Right lobe of liver (tissue), 6 donors: ENCODE data around the gene CYSLTR2. TPM values are rescaled to one million over a fixed set of nuclear protein-coding genes. Genes with fewer than 3 reads are reported as not detected.

Source experiments
- ATAC-seq, 4 donors: fragments of 200-7000 bp; cut with Tn5 transposase; one replicate each; pipeline ENCODE4 v1.9.1; 2020; ENCODE audit warnings: mild to moderate bottlenecking in 4 of 4, moderate library complexity in 4 of 4
- DNase-seq, 3 donors: peaks; one replicate each; pipeline ENCODE4 v3.0.0-alpha.2; 2020
- H3K27ac ChIP-seq, 3 donors: fragments of 200-600 bp; one replicate each; pipeline ENCODE4 v1.8.0; 2022
- H3K27me3 ChIP-seq, 2 donors: fragments of 200-600 bp; one replicate each; pipeline ENCODE4 v1.8.0; 2022
- H3K36me3 ChIP-seq, 4 donors: fragments of 200-600 bp; sonication (generic) in 1 of 4; one replicate each; pipeline versions ENCODE4 v1.5.1 to v1.8.0; 2017 to 2022; ENCODE audit warnings: control low read depth in 1 of 4
- H3K4me1 ChIP-seq, 4 donors: fragments of 200-600 bp; sonication (generic) in 1 of 4; one replicate each; pipeline versions ENCODE4 v1.5.1 to v1.8.0; 2017 to 2022; ENCODE audit warnings: control low read depth in 1 of 4
- H3K4me3 ChIP-seq, 3 donors: fragments of 200-600 bp; one replicate each; pipeline ENCODE4 v1.8.0; 2022
- H3K9me3 ChIP-seq, 4 donors: fragments of 200-600 bp; sonication (generic) in 1 of 4; one replicate each; pipeline versions ENCODE4 v1.5.1 to v1.8.0; 2017 to 2022; ENCODE audit warnings: control low read depth in 1 of 4
- POLR2A ChIP-seq: fragments of 450-650 bp; IDR thresholded peaks from one replicate; pipeline ENCODE4 v1.6.1; 2017; ENCODE audit warnings: antibody characterized with exemption, mild to moderate bottlenecking
- WGBS: methylation state at CpG from one replicate; pipeline ENCODE4 v1.1.6; 2018; ENCODE audit warnings: low coverage, low lambda C conversion rate; ENCODE audit not compliant: insufficient coverage; ENCODE audit errors: missing lambda C conversion rate; 5-methylcytosine and 5-hydroxymethylcytosine counted together
- intact Hi-C, 2 donors: fragments of 100-400 bp; cut with DNase I; formaldehyde crosslinking; loops; one replicate each; pipeline versions ENCODE4 v1.11.2 to v1.14.1; 2022
- total RNA-seq, 6 experiments: library from RNA; depleted of rRNA in 2 of 6; stranded (reverse); fragments of >200 nt in 2 of 6; fragmentation: NEBNext Ultra II Directional in 3 of 6; extraction: Animal tissue kit (Norgen Biotek cat#: 25700) in 3 of 6; gene quantifications; one replicate each; pipeline versions ENCODE4 v1.1.0 to v1.2.4, GENCODE V29; 2016 to 2023
- TF ChIP-seq, protein P1 (sequence below), 4 donors: fragments of 200-600 bp in 3 of 4; fragments of 450-650 bp in 1 of 4; IDR thresholded peaks; one replicate each; pipeline versions ENCODE4 v1.5.1 to v1.8.0; 2016 to 2022; ENCODE audit warnings: antibody characterized with exemption in 4 of 4, mild to moderate bottlenecking in 2 of 4
- donor health status: DM: no; HTN: yes; CAD: no.
- donor health status: DM: no; HTN: no; CAD: no.
- donor health status: DM: no; HTN: no; CAD: no.
- donor health status: DM: no; HTN: yes; CAD: no.
- donor health status: DM: no; HTN: yes; CAD: no.

The CYSLTR2 gene
- total RNA-seq, 6 experiments from 2014 or later, result 0.06 to 0.93 (median 0.14) TPM

- Histone ChIP-seq H3K4me3 (no peak overlapping the region), H3K27ac (no peak overlapping the region), H3K27me3 (no peaks in the 10 kb centered on the region), H3K4me1 (peaks cover 0 to 6% (median 1%) of the 10 kb centered on the region in 4 donors), H3K36me3 (no peaks in the 10 kb centered on the region), H3K9me3 (no peaks in the 10 kb centered on the region)
- TF ChIP-seq POLR2A, result no peak
- TF ChIP-seq, protein P1, sequence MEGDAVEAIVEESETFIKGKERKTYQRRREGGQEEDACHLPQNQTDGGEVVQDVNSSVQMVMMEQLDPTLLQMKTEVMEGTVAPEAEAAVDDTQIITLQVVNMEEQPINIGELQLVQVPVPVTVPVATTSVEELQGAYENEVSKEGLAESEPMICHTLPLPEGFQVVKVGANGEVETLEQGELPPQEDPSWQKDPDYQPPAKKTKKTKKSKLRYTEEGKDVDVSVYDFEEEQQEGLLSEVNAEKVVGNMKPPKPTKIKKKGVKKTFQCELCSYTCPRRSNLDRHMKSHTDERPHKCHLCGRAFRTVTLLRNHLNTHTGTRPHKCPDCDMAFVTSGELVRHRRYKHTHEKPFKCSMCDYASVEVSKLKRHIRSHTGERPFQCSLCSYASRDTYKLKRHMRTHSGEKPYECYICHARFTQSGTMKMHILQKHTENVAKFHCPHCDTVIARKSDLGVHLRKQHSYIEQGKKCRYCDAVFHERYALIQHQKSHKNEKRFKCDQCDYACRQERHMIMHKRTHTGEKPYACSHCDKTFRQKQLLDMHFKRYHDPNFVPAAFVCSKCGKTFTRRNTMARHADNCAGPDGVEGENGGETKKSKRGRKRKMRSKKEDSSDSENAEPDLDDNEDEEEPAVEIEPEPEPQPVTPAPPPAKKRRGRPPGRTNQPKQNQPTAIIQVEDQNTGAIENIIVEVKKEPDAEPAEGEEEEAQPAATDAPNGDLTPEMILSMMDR (IDR thresholded peaks at IDR 0.05), result no peak
- DNase-seq (no peak), ATAC-seq (no peak)
- 67% methylated on average over 1 of the region's 1 CpG for WGBS
- intact Hi-C loops, result no loop called here
Measured at GRCh38 chr13:48631441-48631840, 22.3 kb upstream of the CYSLTR2 start.

DNA sequence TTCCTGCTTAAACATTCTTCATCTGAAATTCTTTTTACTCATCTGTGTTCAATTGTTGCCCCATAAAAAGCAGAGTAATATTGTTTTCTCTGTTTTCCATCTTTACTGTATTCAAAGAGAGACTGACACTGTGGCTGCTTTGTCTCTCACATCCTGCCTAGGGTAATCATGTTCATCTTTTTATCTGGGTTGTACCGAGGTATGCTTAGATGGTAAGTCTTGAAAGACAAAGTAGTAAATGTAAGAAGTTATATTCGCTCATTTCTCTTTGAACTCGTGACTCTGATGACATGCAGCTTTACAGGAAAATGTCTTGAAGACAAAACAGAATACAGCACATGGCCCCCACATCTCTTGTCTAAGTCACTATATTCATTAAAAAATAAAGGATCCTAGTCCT, 20.0 kb upstream of the CYSLTR2 start:
- no peaks in the 10 kb centered on the region for H3K36me3 ChIP-seq
- H3K27me3 ChIP-seq, result no peaks in the 10 kb centered on the region
- TF ChIP-seq, protein P1 (IDR thresholded peaks at IDR 0.05), result no peak
- no peak for TF ChIP-seq POLR2A
- ATAC-seq, result no peak
- H3K27ac ChIP-seq, result no peak overlapping the region
- intact Hi-C loops, result no loop called here
- no peak overlapping the region for H3K4me3 ChIP-seq
- DNase-seq, result no peak
- H3K4me1 ChIP-seq, result no peaks in the 10 kb centered on the region
- 88% methylated on average over 3 of the region's 3 CpGs for WGBS
- no peaks in the 10 kb centered on the region for H3K9me3 ChIP-seq

DNA sequence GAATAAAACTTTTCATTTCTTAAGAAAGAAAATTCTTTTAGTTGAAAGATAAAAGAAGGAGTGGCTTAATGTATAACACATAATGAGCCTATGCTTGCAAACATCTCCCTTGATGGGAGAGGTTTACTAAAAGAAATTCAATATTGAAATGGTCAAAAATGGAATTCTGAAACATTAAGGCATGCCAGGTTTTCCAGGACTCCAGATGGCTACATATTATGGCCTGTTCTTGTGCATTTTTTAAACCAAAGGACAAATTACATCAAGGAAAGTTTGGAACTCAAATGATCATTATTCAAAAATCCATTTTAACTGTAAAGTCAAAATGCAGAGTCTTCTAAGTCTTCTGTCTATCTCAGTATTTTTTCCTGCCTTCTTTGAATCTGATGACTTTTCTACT, 19.1 kb upstream of the CYSLTR2 start:
- DNase-seq (no peak), ATAC-seq (no peak)
- no peak overlapping the region for H3K4me3 ChIP-seq
- no peak overlapping the region for H3K27ac ChIP-seq
- H3K36me3 ChIP-seq, result no peaks in the 10 kb centered on the region
- TF ChIP-seq, protein P1 (IDR thresholded peaks at IDR 0.05), result no peak
- intact Hi-C loops, result no loop called here
- H3K4me1 ChIP-seq, result no peaks in the 10 kb centered on the region
- no peaks in the 10 kb centered on the region for H3K9me3 ChIP-seq
- no peaks in the 10 kb centered on the region for H3K27me3 ChIP-seq

GRCh38 chr13:48635478-48635877, 18.3 kb upstream of the CYSLTR2 start:
- H3K4me1 ChIP-seq, result no peaks in the 10 kb centered on the region
- no peaks in the 10 kb centered on the region for H3K27me3 ChIP-seq
- no peak overlapping the region for H3K4me3 ChIP-seq
- DNase-seq, result no peak
- TF ChIP-seq POLR2A, result no peak
- TF ChIP-seq, protein P1 (IDR thresholded peaks at IDR 0.05), result no peak
- no peaks in the 10 kb centered on the region for H3K9me3 ChIP-seq
- intact Hi-C loops, result no loop called here
- H3K27ac ChIP-seq, result no peak overlapping the region
- H3K36me3 ChIP-seq, result no peaks in the 10 kb centered on the region
- ATAC-seq, result no peak

DNA sequence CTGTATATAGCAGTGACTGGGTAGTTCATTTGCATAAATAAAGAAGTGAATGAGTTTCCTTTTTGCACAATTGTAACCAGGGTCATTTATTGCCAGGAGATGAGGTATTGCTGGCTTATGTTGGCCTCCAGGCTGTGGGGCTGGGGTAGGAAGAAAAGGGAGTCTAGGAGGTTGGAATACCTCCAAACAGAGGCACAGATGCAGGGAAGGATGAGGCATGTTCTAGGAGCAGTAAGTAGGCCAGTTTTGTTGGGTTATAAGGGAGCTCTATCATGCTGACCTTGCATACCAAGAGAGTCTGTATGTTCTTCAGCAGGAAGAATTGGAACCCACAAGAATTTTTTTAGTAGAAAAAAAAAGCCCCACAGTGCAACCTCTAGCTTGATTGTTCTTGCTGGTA, 17.2 kb upstream of the CYSLTR2 start:
- Histone ChIP-seq H3K36me3 (no peaks in the 10 kb centered on the region), H3K4me3 (no peak overlapping the region), H3K27ac (no peak overlapping the region), H3K4me1 (no peaks in the 10 kb centered on the region), H3K27me3 (no peaks in the 10 kb centered on the region), H3K9me3 (no peaks in the 10 kb centered on the region)
- TF ChIP-seq, protein P1 (IDR thresholded peaks at IDR 0.05), result no peak
- no peak for TF ChIP-seq POLR2A
- ATAC-seq (no peak), DNase-seq (no peak)
- intact Hi-C loops, result no loop called here
